NCI-H524 treated with DMSO at 0.1 percent for 48 hours (cell line): ENCODE results near the gene CRYBA2.

Experiments used
- DNase-seq: peaks from one replicate; lab custom pipeline; 2025; lab: John Stamatoyannopoulos, UW

The CRYBA2 gene

DNA sequence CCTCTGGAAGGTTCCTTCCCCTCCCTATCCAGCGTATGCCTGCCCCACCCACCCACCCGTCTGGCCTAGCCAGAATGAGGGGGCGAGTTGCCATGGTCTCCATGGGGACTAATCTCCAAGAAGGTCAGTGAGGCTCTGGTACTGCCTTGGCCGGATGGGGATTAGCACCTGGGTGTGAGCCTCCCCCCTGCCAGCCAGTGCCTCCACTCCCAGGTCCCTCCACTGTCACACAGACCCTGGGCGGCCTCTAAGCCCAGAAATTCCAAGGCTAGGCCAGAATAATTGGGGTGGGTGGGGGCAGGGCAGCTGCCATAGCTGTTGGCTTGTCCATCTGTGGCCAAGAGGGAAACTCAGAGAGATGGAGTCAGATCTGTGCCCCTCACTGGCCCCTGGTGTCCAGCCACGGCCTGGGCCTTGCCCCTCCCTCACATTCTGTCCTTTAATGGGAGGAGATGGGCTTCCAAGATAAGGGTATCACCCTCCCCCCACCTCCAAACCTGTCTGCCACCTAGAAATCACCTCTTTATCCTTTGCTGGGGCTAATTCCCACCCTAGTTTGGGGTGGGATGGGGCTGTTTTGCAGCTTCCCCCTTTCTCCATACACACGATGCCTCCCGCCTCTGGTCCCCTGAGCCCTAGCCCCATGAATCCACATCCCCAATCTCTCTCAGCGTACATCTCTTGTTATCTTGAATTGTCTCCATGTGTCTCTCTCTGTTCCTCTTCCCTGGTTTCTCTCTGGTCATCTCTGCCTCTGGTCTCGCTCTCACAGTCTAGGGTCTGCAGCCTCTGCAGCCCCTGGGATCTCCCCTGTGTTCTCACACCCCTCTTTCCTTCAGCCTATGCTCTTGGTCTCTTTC is 6.0 kb upstream of the CRYBA2 start:
- no peak for DNase-seq

DNA sequence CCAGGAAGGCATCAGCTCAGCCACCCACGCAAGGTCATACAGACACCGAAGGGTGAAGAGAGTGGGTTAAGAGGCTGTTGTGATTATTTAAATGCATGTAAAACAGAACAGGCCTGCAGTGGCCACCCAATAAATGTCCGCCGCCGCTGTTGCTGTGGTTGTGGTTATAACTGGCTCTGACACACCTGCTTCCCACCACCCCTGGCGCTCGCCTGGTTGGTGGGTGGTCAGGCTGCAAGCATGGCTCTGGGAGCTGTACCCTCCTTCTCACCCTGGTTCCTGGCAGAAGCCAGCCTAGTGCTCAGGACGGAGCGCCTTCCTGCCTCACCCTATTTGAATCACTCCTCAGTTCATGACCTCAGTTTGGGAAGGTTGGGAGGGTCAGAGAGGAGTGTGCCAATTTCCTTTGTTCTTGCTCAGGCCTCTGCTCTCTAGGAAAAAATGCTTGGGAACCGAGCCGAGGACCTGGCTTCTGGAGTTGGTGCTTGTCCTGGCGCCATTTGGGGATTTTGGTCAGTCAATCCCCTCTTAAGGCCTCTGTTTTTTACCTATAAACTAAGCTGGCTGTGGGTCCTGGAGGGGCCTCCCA is 5.3 kb upstream of the CRYBA2 start:
- no peak for DNase-seq

DNA sequence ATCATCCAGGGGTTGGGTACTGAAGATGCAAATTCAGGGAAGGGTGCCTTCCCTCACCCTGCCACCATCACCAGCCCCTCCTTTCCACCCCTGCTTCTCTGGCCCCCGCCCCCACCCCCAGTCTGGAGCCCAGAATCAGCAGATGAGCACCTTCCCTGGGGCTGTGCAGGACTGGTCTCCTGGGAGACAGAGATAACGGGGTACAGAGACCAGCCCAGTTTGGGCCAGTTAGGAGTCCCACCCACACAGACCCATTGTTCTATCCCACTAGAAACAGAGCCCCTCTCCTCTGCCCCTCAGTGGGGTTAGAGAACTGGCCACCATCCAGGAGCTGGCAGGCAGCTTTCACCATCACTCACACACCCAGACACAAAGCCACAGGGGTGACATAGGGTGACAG is 4.5 kb upstream of the CRYBA2 start:
- no peak for DNase-seq

DNA sequence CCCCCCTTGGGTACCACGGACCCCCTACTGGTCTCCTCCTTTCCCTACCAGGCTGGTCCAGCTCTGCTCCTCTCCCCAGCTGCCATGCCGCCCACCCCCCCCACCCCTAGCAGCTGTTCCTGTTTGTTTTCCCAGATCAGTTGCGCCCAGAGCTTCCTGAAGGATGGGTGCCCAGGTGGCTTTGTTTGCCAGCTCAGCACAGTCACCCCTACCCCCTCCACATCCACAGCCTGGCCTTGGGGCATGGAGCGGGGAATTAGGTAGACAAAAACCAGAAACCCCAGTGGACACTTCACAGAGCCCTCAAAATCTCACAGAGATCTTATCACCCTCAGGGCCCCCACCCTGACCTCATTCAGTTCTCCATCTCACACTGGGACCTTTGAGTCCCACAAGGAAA is 3.7 kb upstream of the CRYBA2 start:
- peak; percentile 60 for DNase-seq

DNA sequence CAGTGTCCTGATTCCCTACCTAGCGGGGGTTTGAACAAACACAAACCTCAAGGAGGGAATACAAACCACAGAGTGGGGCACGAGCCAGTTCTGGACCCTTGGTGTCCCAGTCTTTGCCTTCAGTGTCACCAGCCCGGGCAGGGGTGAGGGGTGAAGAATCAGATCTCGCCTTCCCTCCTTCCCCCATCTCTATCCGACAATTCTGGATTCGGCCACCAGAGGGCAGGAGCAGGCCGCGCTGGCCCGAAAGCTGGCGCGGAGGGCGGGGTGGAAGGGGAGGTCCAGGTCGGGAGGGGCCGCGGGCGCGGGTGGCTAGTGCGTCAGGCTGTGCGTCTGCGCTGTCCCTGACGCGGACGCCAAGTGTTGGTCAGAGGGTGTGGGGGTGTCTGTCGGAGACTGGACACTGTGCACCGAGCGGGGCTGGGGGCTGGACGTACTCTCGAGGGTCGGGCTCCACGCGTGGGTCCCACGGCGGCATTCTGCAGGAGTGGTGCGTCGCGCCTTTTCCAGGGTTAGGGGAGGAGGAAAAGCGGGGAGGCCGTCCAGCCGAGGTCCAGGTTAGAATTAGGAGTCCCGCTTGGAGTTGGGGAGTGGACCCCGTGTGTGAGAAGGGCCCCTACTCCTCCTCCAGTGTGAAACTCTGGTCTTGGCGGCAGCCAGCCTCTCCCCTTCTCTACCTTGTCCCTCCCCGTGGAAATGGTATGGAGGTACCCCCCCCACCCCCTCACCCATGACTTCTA is 2.9 kb upstream of the CRYBA2 start:
- DNase-seq: peak; percentile 36

DNA sequence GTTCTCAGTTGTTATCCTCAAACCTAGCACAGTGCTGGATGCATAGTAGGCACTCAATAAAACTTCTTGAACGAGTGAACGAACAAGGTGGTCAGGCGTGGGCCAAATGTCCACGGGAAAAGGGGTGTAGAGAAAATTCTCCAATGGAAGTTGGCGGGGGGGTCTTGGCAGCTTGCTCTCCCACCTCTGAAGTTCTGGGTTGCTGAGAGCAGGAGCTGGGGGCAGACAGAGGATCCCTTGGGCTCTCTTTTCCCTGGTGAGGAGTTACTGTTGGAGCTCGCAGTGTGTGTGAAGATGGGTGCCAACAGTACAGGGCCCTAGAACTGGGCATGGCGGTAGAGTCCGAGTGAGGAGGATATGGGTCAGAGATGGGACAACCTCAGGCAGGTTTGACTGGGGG is 2.3 kb upstream of the CRYBA2 start:
- no peak for DNase-seq

DNA sequence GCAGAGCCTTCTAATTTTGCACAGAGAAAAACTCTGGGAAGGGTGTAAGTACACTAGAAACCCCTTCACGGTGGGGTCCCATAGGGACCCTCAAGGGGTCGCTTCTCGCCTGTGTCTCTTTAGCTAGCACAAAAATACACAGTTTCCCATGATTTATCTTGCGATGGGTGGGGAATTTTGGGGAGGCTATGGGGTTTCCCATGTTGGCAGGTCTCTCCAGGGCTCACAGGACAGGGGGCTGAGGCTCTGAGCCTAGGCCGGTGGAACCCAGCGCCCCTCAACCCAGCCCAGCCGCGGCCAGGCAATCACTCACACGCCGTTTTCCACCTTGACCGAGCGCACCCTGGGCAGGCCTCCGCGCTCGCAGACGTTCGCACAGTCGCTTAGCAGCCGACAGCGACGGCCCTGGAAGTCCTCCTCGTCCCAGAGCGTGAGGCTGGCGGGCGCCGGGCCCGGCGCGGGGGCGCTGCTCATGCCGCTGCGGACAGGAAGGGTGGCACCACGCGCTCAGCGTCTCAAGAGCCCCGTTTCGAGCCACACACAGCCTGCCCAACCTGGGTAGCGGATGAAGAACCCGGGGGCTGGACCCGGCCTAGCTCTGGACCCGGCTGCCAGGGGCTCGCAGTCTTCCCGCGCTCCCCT is 398 bp downstream of the CRYBA2 start:
- no peak for DNase-seq

DNA sequence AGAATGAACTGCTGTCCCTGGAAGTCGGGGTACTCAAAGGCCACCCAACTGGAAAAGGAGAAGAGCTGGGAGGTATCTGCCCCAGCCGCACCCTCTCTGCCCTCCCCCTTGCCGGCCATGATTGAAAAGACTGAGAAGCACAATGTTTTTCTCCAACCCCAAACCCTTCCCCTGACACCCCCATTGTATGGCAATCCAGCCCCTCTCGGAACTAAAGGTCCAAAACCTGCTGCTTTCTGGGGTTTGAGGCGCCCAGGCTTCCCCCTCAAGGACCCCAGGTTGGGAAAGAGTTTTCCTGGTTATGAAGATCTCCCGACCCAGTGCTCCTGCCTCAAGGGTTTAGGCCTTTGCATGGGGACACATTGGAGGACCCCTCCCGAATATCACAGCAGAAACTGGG is 1.0 kb downstream of the CRYBA2 start:
- no peak for DNase-seq

DNA sequence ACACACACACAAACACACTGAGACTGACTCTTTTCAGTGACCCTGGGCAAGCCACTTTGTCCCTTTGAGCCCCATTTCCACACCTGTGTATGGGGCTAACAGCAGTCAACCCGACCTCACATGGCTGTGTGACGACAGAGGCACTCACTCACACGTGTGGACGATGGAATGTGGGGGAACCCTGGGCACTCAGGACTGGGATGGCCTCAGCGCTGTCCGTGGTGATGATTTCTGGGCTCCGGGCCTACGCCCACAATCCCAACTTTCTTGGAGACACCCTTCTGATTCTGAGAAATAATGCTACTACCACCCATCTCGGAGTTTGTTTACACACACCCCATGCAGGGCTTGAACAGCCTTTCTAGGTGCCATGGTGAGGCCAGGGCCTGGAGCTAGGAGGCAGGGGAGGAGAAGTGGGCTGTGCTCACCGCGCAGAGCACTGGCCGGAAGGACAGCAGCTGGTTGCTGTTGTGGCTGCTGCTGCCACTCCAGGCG is 1.5 kb downstream of the CRYBA2 start:
- DNase-seq: no peak

DNA sequence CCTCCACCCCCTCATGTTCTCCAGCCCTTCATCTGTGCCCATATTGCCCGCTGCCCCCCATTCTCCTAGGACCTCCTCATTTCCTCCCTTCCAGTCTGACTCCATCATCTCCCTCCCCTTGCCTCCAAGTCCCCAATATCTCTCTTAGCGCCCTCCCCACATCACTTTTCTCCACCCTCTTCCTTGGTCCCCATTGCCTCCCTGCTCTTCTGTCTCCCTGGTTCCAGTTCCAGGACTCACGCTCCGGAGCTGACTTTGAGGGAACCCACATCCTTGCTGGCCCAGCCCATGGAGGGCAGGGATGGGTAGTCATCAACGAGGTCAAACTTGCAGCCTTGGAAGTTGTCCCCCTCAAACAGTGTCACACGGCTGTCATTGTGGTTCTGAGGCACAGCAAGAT is 2.6 kb downstream of the CRYBA2 start:
- DNase-seq: no peak

DNA sequence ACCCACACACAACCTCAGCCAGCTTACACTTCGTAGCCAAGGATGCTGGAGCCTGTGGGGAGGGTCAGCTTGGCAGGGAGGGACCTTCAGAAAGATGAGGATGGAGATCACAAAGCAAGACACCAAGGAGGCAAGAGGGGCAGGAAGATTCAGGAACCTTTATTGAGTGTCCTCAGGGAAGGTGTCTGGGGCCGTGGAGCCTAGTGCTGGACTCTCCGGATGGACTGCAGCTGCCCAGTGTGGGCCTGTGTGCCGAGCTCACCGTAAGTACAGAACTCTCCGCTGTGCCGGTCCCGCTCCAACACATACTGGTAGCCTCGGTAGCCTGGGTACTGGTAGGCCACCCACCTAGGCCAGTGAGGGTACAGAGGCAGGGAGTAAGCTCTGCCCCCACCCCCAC is 3.2 kb downstream of the CRYBA2 start:
- DNase-seq: no peak

DNA sequence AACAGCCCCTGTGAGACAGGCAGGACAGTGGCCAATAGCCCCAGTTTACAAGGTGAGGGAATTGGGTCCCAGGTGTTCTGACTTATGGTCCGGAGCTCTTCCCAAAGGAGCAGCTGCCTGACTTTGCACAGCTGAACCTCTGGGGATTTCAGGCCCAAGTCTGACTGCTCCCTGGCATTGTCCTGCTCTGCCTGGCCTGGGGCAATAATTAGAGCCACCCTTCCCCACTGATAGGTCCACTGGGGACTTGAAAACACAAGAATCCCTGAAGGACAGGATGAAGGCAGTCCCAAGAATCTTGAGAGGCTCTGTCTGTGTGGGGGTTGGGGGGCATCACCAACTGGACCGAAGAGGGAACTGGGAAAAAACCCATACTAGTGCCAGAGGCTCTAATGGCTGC is 4.6 kb downstream of the CRYBA2 start:
- no peak for DNase-seq

DNA sequence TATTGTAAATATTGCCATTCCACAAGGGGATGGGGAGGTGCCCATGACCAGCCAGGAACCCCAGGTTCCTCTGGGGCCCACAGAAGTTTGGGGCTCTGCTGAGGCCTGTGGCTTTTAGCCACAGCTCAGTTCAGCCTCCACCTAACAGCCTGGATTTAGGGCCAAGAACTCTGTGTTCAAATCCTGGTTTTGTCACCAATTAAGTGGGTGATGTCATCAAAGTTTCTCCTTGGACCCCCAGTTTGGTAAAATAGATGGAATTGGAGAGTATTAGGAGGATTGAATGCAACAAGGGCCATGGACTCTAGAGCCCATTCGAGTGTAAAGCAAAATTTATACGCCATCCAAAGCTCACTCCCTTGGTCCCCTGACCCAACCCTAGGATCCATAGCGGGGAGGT is 5.1 kb downstream of the CRYBA2 start:
- no peak for DNase-seq

DNA sequence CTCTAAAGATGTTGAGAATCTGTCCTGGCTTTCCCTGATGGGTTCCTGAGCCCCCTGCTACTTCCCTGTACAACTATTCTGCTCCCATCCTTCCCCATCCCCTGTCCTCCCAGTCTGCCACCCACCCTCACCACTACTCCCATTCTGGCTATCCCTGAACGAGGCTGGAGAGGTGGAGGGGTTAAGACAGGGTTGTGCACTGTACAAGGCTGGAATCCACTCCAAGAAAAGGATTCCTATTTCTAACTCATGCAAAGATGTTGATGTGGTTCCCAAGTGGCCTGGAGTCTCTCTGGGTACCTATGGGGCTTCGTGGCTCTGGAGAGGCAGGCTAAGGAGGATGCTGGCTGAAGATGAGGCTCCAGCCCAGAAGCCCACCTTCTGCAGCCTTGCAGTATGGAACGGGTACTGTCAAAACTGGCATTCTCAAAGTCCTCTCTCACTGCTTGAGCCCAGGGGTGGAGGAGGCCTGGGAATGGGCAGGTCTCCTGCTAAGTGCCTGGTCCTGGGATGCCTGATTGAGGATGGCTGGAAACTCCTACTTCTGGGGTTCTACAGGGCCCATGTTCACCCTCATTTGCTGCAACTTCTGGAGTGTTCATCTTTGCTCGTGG is 7.0 kb downstream of the CRYBA2 start:
- no peak for DNase-seq

DNA sequence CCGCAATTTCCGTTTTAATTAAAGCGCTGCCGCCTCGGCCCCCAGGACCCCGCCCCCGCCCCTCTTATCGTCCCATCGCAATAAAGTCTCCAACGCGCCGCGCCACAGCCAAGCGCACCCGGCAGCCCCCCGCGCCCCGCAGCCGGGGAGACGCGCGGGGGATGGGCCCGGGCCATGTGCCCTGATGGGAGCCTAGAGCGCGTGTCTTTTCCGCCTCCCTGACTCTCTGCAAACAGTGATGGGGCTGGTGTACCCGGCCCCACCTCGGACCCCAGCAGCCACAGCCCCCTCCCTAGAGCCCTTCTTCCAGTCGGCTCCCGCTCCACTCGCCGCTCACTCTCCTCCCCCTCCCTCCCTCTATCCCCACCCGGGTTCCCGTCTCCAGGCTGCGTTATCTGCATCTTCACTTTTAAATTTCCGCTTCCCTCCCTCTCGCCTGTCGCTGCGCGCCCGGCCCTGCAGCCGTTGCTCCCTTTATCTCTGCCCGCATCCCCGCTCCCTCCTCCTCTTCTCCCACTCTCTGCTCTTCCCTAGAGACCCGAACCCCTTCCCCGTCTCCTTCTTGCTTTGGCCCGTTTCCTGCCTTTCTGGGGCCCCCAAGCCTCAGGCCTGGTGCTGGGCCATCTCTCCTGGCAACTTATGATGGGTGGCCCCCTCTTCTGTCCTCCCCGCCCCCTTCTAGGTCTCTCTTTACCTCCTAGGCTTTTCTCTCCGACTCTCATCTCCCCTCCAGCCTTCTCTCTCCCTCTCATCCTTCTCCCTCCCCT is 7.7 kb downstream of the CRYBA2 start:
- no peak for DNase-seq

DNA sequence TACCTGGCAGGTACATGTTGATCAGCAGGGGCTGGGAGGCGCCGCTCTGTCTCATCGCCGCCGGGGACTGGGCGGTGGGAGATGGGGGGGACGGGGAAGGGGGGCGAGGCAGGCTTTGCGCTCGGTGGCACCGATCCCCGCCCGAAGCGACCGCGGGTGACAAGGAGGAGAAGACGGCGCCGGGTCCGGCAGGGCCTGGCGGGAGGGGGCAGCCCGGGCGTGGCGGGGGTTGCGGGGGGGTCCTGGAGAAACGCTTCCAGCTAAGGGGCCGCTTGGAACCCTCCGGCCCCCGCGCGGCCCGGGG is 8.2 kb downstream of the CRYBA2 start, which contains the start of gene FEV:
FEV (minus strand) TSS at position 164 of the 304 bp plus-strand sequence; CDS start at position 55, 109 bp downstream.
- no peak for DNase-seq

DNA sequence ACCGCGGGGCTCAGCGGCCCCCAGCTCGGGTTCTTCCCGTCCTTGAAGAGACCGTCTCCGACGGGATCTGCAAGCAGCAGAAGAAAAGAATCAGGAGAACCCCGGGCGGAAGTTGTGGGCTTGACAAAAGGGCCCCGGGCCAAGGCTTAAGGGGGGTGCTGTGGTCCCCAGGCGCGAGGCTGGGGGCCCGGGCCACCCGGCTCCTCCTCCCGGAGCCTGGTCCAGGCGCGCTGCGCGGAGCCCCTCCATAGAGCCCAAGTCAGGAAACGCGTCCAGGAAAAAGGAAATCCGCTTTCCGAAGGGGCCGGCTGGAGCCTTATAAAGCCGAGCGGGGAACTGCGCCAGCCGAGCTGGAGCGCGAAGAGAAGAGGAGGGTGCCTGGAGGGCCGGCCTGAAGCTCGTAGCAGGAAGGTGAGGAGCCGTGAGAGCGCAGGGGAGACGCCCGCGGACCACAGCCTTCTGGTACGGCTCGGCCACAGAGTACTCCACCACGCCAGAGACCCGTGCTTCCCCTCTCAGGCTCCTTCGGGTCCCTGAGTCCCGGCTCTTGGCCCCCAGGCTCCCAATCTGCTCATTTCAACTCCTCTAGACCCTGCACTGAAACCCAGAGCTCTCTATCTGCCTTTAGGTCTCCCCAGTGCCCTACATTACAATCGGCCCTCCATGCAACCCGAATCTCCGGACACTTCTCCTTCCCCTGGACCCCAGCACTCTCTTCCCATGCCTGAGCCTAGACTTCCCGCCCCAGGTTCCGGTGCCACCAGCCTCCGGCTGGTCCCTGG is 8.8 kb downstream of the CRYBA2 start:
- no peak for DNase-seq

DNA sequence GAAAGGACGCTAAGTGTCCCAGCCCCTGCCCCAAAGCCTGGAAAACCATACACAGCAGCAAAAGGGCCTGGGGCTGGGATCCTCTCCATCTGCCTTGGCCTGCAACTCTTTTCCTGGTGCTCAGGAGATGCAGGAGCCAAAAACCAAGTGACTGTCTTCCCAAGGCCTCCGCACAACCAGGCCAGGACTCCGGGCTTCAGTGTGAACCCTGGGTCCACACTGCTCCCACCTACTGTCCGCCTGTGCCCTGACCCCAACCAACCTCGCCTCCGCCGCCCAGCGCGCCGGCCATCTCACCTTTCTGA is 9.3 kb downstream of the CRYBA2 start:
- DNase-seq: no peak

DNA sequence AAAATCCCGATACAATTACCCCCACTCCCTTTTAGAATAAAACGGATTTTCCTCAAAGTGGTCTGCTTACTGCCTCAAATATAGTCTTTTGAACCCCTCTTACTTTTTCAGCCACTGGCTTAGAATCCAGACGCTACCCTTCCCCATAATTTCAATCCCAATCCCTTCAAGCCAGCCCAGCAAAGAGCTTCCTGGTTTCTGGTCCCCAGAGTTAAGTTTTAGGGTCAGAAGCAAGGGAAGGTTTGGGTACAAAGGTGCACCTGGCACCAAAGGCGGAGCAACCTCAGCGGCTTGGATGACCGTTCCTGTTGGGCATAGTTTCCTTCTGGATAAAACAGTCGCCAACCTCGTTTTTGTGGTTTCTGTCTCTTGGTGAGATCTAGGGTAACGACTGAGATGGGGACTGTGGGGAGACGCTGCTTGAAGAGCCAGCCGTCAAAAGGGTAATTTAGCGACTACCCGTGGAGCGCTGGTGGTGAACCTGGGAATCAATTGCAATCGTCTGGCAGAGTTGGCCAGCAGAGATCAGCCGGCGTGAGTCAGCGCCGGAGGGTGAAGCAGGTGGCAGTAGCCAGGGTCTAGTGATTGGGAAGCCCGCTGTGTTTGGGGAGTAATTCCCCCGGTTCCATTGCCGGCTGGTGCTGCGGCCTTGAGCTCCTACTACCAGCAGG is 9.8 kb downstream of the CRYBA2 start:
- no peak for DNase-seq

DNA sequence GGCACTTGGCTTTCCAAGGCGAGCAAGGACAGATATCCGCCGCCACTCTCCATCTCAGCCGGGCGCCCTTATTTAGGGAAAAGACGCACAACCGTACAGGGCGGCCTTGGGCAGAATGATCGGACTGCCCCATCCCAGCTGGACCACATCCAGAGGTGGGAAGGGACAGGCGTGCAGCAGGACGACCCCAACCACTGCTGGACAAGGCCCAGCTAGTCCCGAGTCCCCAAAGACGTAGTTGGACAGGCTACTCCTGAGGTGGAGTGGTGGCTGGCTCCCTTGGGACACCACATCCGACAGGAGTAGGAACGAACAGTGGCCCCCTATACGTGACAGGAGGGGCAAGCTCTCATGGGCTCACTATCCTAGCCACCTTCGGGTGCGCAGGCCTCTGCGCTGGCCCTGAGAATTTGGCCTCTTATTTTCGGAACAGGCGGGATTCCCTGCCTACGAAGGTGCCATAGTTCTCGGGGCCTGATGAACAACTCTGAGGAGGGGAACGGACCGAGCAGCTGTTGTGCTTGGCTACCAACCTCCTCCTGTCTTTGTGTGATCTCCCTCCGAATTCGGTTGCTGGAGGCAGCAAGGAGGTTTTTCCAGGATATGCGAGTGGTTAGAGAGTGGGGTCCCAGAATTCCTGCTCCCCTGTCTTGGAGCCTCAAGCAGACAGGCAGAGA is 10.5 kb downstream of the CRYBA2 start:
- no peak for DNase-seq
